GM19463 (cell line): ENCODE measurements around the gene TRERF1.
"Not testable (repeated sequence)": the region's sequence is repeated elsewhere in the genome, so short reads cannot be mapped to it uniquely, and the experiment has no call there.

Experiments used
- ATAC-seq: cut with Tn5 transposase; IDR thresholded peaks from one replicate; pipeline ENCODE4 v1.9.1; 2021; ENCODE audit warnings: mild to moderate bottlenecking, moderate library complexity; ENCODE audit not compliant: unreplicated experiment

The TRERF1 gene

DNA sequence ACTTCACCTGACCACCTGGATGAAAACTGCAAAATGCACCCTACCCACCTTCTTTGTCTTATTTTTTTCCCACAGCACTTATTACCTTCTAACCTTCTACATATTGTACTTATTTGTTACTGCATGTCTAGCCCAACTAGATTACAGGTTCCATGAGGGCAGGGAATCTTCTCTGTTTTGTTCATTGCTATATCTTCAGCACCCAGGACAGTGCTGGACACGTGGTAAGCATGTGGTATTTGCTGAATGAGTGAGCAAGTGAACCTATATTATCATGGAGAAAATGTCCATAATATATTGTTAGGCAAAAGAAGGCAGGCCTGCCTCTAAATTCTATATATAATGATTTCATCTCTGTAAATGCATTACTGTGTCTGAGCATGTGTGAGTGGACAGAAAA, 107.0 kb downstream of the TRERF1 start:
- no peak for ATAC-seq

- ATAC-seq: no peak
Measured at GRCh38 chr6:42341771-42342553, 109.8 kb downstream of the TRERF1 start.

DNA sequence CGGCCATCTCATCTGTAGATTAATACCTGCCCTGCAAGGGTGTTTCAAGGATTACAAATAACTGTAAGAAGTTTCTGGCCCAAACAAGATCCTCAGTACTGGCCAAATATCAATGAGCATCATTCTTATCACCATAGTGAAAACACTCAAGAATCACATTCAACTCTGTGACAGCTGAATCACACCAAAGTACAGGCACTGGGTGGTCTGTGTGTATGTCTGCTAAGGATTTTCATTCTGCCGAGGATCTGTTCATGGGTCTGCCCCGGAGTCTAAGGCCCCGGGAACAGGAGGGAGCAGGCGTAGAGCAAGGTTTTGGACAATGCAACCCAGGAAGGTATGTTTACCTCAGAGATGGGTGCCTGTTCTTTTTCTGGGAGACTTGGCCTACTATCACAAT, 110.5 kb downstream of the TRERF1 start:
- no peak for ATAC-seq

GRCh38 chr6:42340511-42340910, 111.2 kb downstream of the TRERF1 start:
- no peak for ATAC-seq

- ATAC-seq: no peak
Measured at GRCh38 chr6:42339991-42340401, 111.7 kb downstream of the TRERF1 start.

GRCh38 chr6:42338744-42339222, 112.9 kb downstream of the TRERF1 start:
- ATAC-seq: no peak

- ATAC-seq: no peak
Measured at GRCh38 chr6:42337985-42338743, 113.6 kb downstream of the TRERF1 start.

DNA sequence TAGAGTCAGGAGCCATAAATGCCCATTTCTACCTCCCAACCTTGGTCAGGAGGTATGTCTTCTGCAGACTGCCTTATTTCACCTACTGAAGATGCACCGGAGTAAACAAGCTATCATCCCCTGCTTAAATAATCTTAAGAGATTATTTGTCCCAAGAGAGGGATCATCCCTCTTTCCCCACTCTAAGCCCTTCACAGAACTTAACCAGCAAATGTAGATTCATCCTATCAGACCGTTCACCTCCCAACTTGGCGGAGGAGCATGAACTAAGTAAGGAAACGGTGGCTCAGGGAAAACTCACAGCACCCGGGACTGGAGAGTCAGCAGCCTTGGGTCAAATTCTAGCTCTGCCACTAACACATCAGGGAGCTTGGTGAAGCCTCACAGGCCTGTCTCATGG, 115.3 kb downstream of the TRERF1 start:
- no peak for ATAC-seq

DNA sequence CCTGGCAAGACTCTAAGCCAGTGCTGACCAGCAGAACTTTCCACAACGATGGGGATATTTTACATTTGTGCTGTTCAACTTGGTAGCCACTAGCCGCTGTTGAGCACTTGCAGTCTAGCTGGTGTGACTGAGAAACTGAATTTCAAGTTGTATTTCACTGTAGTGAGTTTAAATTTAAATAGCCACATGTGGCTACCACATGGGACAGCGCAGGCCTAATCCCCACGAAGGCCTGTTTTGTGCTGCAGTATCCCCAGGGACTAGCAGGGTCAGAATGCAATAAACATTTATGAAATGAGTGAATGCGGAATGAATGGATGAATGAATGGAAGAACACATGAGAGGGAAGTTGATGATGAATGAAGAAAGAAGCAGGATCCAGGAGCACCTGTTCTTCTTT, 115.8 kb downstream of the TRERF1 start:
- no peak for ATAC-seq

DNA sequence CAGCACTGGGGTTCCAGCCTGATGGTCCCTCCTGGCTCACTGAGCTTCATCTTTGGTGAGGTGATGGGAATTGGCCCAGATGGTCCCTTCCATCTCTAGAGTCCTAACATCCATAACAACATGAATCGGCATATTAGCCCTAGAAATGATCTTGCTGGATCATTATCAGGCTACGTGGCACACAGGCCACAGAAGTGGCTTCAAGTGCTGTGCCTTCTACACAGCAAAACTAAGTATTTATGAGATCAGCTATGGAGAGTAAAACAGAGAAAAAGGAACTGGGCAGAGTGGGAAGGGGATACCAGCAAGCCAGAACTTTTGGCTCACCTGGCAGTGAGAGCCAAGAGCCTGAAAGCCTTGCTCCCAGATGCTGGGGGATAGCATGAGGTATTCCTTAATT, 116.9 kb downstream of the TRERF1 start:
- ATAC-seq: no peak

DNA sequence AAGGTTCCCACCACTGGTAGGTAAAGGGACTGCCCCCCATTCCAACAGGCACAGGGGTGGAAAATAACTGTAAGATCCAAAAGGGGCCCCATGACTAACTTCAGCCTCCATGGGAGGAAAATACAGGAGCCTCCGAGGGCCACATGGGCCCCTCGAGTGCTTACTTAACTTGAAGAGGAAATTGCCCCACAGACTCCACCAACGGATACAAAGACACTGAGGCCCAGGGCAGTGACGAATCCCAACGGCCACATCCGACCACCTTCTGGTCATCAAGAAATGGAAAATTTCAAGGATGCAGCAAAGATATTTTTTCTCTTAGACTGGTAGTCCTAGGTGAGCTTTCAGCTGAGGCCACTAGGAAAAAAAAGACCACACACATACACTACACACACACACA, 118.1 kb downstream of the TRERF1 start:
- ATAC-seq: no peak

- no peak for ATAC-seq
Measured at GRCh38 chr6:42332916-42333315, 118.8 kb downstream of the TRERF1 start.

DNA sequence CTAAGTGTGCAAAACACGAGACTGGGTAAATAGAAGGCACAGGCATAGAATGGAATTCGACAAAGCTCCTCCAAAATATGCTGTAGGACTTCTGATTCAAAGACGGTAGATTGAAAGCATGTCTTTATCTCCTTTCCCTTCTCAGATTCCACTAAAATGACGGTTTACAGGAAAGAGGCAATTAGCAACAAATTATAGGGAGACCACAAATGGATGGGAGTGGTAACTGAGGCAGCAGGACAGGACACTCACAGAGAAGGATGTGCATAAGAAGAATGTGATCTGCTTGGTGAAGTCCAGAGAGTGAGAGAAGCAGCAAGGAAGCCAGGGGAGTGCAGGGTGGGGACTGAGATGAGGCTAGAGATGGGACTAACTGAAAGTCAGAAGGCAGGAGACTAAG, 120.7 kb downstream of the TRERF1 start:
- no peak for ATAC-seq

- ATAC-seq: no peak
Measured at GRCh38 chr6:42326248-42326647, 125.5 kb downstream of the TRERF1 start.

- not testable (repeated sequence) for ATAC-seq
Measured at GRCh38 chr6:42324656-42325324, 126.9 kb downstream of the TRERF1 start.

DNA sequence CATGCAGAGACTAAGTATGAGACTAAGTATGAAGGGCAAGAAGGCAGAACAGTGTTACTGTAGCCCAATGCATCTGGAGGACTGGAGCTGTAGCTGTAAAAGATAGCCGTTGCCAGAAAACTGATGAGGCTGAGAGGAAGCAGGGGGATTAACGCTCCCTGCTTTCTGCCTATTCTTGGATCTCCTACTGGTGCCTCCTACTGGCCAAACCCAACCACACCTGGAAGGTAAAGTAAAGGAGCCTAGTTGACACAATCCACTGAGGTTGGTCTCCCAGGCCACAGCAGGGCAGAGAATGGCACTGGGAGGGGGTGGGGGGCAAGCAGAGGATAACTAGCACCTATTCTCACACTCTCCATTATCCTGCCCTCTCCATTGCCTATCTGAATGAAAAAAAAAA, 129.1 kb downstream of the TRERF1 start:
- no peak for ATAC-seq

DNA sequence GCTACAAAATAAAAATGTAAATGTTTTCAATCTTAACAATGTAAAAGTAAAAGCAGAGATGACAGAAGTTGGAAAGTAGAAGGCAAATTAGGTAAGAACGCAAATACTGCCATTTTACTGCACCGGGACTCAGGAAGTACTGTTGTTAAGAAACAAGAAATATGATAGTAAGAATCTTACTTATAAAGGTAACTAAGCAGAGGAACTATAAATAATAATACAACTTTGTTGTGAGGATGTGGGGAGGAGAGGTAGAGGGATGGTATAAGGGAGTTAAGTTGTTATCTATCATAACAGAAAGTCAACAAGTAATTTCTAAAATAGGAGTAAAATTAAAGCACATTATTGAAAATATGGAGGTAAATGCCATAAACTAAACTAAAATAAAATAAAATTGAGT, 129.8 kb downstream of the TRERF1 start:
- ATAC-seq: no peak

- no peak for ATAC-seq
Measured at GRCh38 chr6:42320762-42321161, 131.0 kb downstream of the TRERF1 start.

DNA sequence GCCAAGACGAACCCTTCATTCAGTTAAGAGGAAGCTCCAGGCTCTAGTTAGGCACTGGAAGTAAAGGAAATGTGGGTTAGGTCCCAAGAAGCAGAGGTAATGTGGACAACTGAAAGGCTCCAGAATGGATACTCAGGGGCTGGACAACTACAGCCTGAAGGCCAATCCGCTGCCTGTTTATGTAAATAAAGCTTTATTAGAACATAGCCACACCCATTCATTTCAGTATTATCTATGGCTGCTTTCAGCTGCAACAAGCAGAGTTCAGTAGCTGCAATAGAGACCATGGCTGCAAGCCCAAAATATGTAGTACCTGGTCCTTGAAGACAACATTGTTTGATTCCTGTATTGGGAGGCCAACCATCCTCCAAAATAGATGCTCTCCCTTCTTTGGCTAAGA, 133.2 kb downstream of the TRERF1 start:
- ATAC-seq: no peak

DNA sequence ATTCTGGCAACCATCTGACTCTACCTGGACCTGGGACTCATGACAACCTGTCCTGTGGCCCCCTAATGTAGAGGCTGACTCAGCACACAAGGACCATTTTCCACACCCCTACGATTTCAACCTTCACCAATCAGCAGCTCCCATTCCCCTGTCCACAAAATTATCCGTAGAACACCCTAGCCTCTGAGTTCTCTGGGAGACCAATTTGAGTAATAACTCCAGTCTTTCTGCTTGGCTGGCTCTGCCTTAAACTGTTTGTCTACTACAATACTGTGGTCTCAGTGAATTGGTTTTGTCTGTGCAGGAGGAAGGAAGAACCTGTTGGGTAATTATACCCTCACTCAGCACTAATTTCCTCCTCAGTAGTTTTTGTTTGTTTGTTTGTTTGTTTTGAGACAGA, 134.7 kb downstream of the TRERF1 start:
- no peak for ATAC-seq
